ENCODE data around the gene LSM3. TPM values are rescaled to one million over a fixed set of nuclear protein-coding genes. Genes with fewer than 3 reads are reported as not detected.
"Not testable (repeated sequence)": the region's sequence is repeated elsewhere in the genome, so short reads cannot be mapped to it uniquely, and the experiment has no call there.

LSM3 gene
- polyA plus RNA-seq, 2 donors, result 5.3 to 10.8 TPM

DNA sequence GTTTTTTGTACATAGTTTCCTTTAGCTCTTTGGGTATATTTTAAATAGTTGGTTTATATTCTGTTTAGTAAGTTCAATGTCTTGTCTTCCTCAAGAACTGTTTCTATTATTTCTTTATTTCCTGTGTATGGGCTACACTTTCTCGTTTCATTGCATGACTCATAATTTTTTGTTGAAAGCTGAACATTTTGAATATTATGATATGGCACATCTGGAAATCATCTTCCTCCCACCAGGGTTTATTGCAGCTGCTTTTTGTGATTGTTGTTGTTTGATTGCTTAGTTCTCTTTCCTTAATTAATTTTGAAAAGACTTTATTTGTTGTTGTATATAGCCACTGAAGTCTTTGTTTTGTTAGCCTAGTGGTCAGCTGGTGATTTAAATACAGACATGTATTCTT is 43.8 kb downstream of the LSM3 start:
- 48 to 50% methylated on average over 1 of the region's 1 CpG for WGBS, 2 donors
- Histone ChIP-seq H3K4me3 (ENCODE audit: low read depth in 1 of 2, low read length in 2 of 2) (no peak overlapping the region), H3K4me1 (ENCODE audit: control insufficient read depth in 2 of 2, insufficient read depth in 2 of 2, low read length in 1 of 2) (no peaks in the 10 kb centered on the region), H3K27ac (ENCODE audit: low read depth in 2 of 2, low read length in 1 of 2) (no peak overlapping the region), H3K27me3 (ENCODE audit: control insufficient read depth in 1 of 2, insufficient read depth in 2 of 2, low read length in 2 of 2) (no peaks in the 10 kb centered on the region), H3K9me3 (ENCODE audit: control insufficient read depth in 2 of 2, insufficient read depth in 1 of 2, low read depth in 1 of 2, low read length in 1 of 2) (no peaks in the 10 kb centered on the region), H3K36me3 (ENCODE audit: control insufficient read depth in 2 of 2, insufficient read depth in 2 of 2, low read length in 1 of 2) (no peaks in the 10 kb centered on the region)

GRCh38 chr3:14222900-14223594 is 44.4 kb downstream of the LSM3 start:
- Histone ChIP-seq H3K4me1 (ENCODE audit: control insufficient read depth in 2 of 2, insufficient read depth in 2 of 2, low read length in 1 of 2) (no peaks in the 10 kb centered on the region), H3K27me3 (ENCODE audit: control insufficient read depth in 1 of 2, insufficient read depth in 2 of 2, low read length in 2 of 2) (no peaks in the 10 kb centered on the region), H3K27ac (ENCODE audit: low read depth in 2 of 2, low read length in 1 of 2) (no peak overlapping the region), H3K9me3 (ENCODE audit: control insufficient read depth in 2 of 2, insufficient read depth in 1 of 2, low read depth in 1 of 2, low read length in 1 of 2) (no peaks in the 10 kb centered on the region), H3K36me3 (ENCODE audit: control insufficient read depth in 2 of 2, insufficient read depth in 2 of 2, low read length in 1 of 2) (no peaks in the 10 kb centered on the region), H3K4me3 (ENCODE audit: low read depth in 1 of 2, low read length in 2 of 2) (no peak overlapping the region)
- WGBS, 2 donors, result 77 to 81% methylated on average over 3 of the region's 3 CpGs

DNA sequence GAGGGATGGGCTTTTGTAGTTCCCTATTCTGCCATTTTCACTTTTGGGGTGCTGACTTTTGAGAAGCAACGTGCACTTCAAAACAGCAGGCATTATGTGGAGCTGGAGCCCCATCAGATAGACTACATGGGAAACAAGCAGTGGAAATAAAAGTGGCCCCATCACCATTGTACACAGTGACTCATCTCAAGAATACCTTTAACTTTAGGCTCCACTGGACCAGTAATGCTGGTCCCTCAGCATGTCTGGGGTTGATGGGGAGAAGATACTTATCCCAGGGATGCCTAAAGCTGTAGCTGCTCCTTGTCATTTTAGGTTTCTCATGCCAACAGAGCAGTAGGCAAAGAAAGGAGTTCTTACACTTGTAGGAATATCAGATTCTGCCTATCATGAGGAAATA is 45.0 kb downstream of the LSM3 start:
- H3K27me3 ChIP-seq (ENCODE audit: control insufficient read depth in 1 of 2, insufficient read depth in 2 of 2, low read length in 2 of 2), result no peaks in the 10 kb centered on the region
- no peak overlapping the region for H3K27ac ChIP-seq (ENCODE audit: low read depth in 2 of 2, low read length in 1 of 2)
- no peaks in the 10 kb centered on the region for H3K4me1 ChIP-seq (ENCODE audit: control insufficient read depth in 2 of 2, insufficient read depth in 2 of 2, low read length in 1 of 2)
- no peak overlapping the region for H3K4me3 ChIP-seq (ENCODE audit: low read depth in 1 of 2, low read length in 2 of 2)
- H3K9me3 ChIP-seq (ENCODE audit: control insufficient read depth in 2 of 2, insufficient read depth in 1 of 2, low read depth in 1 of 2, low read length in 1 of 2), result no peaks in the 10 kb centered on the region
- no peaks in the 10 kb centered on the region for H3K36me3 ChIP-seq (ENCODE audit: control insufficient read depth in 2 of 2, insufficient read depth in 2 of 2, low read length in 1 of 2)
- 78 to 83% methylated on average over 1 of the region's 1 CpG for WGBS, 2 donors

GRCh38 chr3:14224895-14225294 is 46.3 kb downstream of the LSM3 start:
- no peak overlapping the region for H3K4me3 ChIP-seq (ENCODE audit: low read depth in 1 of 2, low read length in 2 of 2)
- WGBS, 2 donors, result 65 to 76% methylated on average over 6 of the region's 6 CpGs
- H3K27ac ChIP-seq (ENCODE audit: low read depth in 2 of 2, low read length in 1 of 2), result no peak overlapping the region

GRCh38 chr3:14225421-14225820 is 46.8 kb downstream of the LSM3 start:
- H3K36me3 ChIP-seq (ENCODE audit: control insufficient read depth in 2 of 2, insufficient read depth in 2 of 2, low read length in 1 of 2), result no peaks in the 10 kb centered on the region
- no peaks in the 10 kb centered on the region for H3K9me3 ChIP-seq (ENCODE audit: control insufficient read depth in 2 of 2, insufficient read depth in 1 of 2, low read depth in 1 of 2, low read length in 1 of 2)
- WGBS, 2 donors, result 63 to 80% methylated on average over 9 of the region's 9 CpGs
- H3K27ac ChIP-seq (ENCODE audit: low read depth in 2 of 2, low read length in 1 of 2), result no peak overlapping the region
- no peaks in the 10 kb centered on the region for H3K27me3 ChIP-seq (ENCODE audit: control insufficient read depth in 1 of 2, insufficient read depth in 2 of 2, low read length in 2 of 2)
- H3K4me3 ChIP-seq (ENCODE audit: low read depth in 1 of 2, low read length in 2 of 2), result no peak overlapping the region
- no peaks in the 10 kb centered on the region for H3K4me1 ChIP-seq (ENCODE audit: control insufficient read depth in 2 of 2, insufficient read depth in 2 of 2, low read length in 1 of 2)

More at GRCh38 chr3:14224895-14225294, 46.3 kb downstream of the LSM3 start:
- Histone ChIP-seq H3K27me3 (ENCODE audit: control insufficient read depth in 1 of 2, insufficient read depth in 2 of 2, low read length in 2 of 2) (no peaks in the 10 kb centered on the region), H3K9me3 (ENCODE audit: control insufficient read depth in 2 of 2, insufficient read depth in 1 of 2, low read depth in 1 of 2, low read length in 1 of 2) (no peaks in the 10 kb centered on the region), H3K36me3 (ENCODE audit: control insufficient read depth in 2 of 2, insufficient read depth in 2 of 2, low read length in 1 of 2) (no peaks in the 10 kb centered on the region), H3K4me1 (ENCODE audit: control insufficient read depth in 2 of 2, insufficient read depth in 2 of 2, low read length in 1 of 2) (no peaks in the 10 kb centered on the region)

GRCh38 chr3:14226351-14226750 is 47.7 kb downstream of the LSM3 start:
- not testable (repeated sequence) for H3K27ac ChIP-seq (ENCODE audit: low read depth in 2 of 2, low read length in 1 of 2); H3K36me3 ChIP-seq (ENCODE audit: control insufficient read depth in 2 of 2, insufficient read depth in 2 of 2, low read length in 1 of 2); H3K27me3 ChIP-seq (ENCODE audit: control insufficient read depth in 1 of 2, insufficient read depth in 2 of 2, low read length in 2 of 2); H3K4me1 ChIP-seq (ENCODE audit: control insufficient read depth in 2 of 2, insufficient read depth in 2 of 2, low read length in 1 of 2); H3K9me3 ChIP-seq (ENCODE audit: control insufficient read depth in 2 of 2, insufficient read depth in 1 of 2, low read depth in 1 of 2, low read length in 1 of 2); H3K4me3 ChIP-seq (ENCODE audit: low read depth in 1 of 2, low read length in 2 of 2)
- WGBS, 2 donors, result 60 to 74% methylated on average over 3 of the region's 3 CpGs

- Histone ChIP-seq H3K4me3 (ENCODE audit: low read depth in 1 of 2, low read length in 2 of 2) (no peak overlapping the region), H3K36me3 (ENCODE audit: control insufficient read depth in 2 of 2, insufficient read depth in 2 of 2, low read length in 1 of 2) (no peaks in the 10 kb centered on the region), H3K9me3 (ENCODE audit: control insufficient read depth in 2 of 2, insufficient read depth in 1 of 2, low read depth in 1 of 2, low read length in 1 of 2) (no peaks in the 10 kb centered on the region), H3K27me3 (ENCODE audit: control insufficient read depth in 1 of 2, insufficient read depth in 2 of 2, low read length in 2 of 2) (no peaks in the 10 kb centered on the region), H3K27ac (ENCODE audit: low read depth in 2 of 2, low read length in 1 of 2) (no peak overlapping the region), H3K4me1 (ENCODE audit: control insufficient read depth in 2 of 2, insufficient read depth in 2 of 2, low read length in 1 of 2) (peaks cover 0 to 4% of the 10 kb centered on the region in 2 donors)
- 0 to 75% methylated on average over 1 of the region's 1 CpG for WGBS, 2 donors
Observed at GRCh38 chr3:14227856-14228255, 49.2 kb downstream of the LSM3 start.

DNA sequence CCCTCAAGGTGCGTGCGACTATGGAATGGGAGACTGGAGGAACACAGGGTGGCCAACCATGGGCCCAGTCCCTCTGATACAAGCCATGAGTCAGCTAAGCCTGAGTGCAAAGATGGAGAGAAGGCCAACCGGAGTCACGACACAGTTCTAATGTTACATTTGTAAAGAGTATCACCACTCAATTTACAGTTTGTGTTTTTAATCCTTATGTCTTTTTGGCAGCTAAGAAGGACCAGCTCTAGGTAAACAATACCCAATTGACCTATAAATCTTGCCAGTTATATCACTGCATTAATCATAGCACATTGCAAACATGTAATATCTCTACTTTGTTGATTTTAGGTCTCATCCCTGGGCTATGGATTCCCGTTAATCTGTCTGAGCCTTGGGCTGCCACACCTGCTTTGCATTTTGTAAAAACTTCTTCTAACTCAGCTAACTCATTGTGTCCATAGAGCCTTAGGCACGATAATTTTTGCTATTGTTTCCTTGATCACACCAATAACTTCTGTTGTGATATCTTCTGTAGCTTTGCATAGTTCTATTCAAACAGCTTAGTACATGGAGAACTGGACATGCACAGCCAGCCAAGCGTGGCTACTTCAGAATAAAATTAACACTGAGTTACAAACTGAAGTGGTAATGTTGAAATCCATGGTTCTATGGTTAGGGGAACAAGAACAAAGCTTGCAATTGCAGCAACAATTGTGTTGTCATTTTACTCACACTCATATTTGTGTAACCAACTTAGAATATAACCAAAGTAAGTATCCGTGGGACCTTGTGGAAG is 50.3 kb downstream of the LSM3 start:
- Histone ChIP-seq H3K4me3 (ENCODE audit: low read depth in 1 of 2, low read length in 2 of 2) (no peak overlapping the region), H3K27ac (ENCODE audit: low read depth in 2 of 2, low read length in 1 of 2) (no peak overlapping the region), H3K36me3 (ENCODE audit: control insufficient read depth in 2 of 2, insufficient read depth in 2 of 2, low read length in 1 of 2) (no peaks in the 10 kb centered on the region), H3K27me3 (ENCODE audit: control insufficient read depth in 1 of 2, insufficient read depth in 2 of 2, low read length in 2 of 2) (no peaks in the 10 kb centered on the region), H3K9me3 (ENCODE audit: control insufficient read depth in 2 of 2, insufficient read depth in 1 of 2, low read depth in 1 of 2, low read length in 1 of 2) (no peaks in the 10 kb centered on the region), H3K4me1 (ENCODE audit: control insufficient read depth in 2 of 2, insufficient read depth in 2 of 2, low read length in 1 of 2) (peaks cover 0 to 4% of the 10 kb centered on the region in 2 donors)
- WGBS, 2 donors, result 64 to 68% methylated on average over 8 of the region's 8 CpGs

DNA sequence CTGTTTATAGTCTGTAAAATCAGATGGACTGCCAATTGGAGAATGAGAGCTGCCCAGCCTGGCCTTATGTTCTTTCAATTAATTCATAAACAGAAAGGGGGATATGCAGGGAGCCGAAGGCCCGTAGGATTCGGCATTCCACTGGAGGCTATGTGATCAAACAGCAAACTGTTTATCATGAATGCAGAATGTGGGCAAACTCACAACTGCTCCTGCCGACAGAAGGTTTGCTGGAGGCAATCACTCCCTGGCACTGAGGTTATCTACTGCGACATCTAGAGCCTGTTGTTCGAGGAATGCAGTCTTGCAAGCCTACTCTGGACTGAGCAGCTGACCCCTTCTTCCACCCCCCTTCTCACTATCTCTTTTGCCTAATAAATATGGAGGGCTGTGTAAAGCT is 51.1 kb downstream of the LSM3 start:
- H3K9me3 ChIP-seq (ENCODE audit: control insufficient read depth in 2 of 2, insufficient read depth in 1 of 2, low read depth in 1 of 2, low read length in 1 of 2); H3K27ac ChIP-seq (ENCODE audit: low read depth in 2 of 2, low read length in 1 of 2); H3K4me3 ChIP-seq (ENCODE audit: low read depth in 1 of 2, low read length in 2 of 2); H3K4me1 ChIP-seq (ENCODE audit: control insufficient read depth in 2 of 2, insufficient read depth in 2 of 2, low read length in 1 of 2); H3K36me3 ChIP-seq (ENCODE audit: control insufficient read depth in 2 of 2, insufficient read depth in 2 of 2, low read length in 1 of 2); H3K27me3 ChIP-seq (ENCODE audit: control insufficient read depth in 1 of 2, insufficient read depth in 2 of 2, low read length in 2 of 2): not testable (repeated sequence)
- 65 to 67% methylated on average over 6 of the region's 6 CpGs for WGBS, 2 donors

- peaks cover 4 to 8% of the 10 kb centered on the region in 2 donors for H3K4me1 ChIP-seq (ENCODE audit: control insufficient read depth in 2 of 2, insufficient read depth in 2 of 2, low read length in 1 of 2)
- 89 to 94% methylated on average over 5 of the region's 5 CpGs for WGBS, 2 donors
Observed at GRCh38 chr3:14230729-14231128, 52.1 kb downstream of the LSM3 start.

More at GRCh38 chr3:14230729-14231128, 52.1 kb downstream of the LSM3 start:
- Histone ChIP-seq H3K27me3 (ENCODE audit: control insufficient read depth in 1 of 2, insufficient read depth in 2 of 2, low read length in 2 of 2) (no peaks in the 10 kb centered on the region), H3K36me3 (ENCODE audit: control insufficient read depth in 2 of 2, insufficient read depth in 2 of 2, low read length in 1 of 2) (no peaks in the 10 kb centered on the region), H3K9me3 (ENCODE audit: control insufficient read depth in 2 of 2, insufficient read depth in 1 of 2, low read depth in 1 of 2, low read length in 1 of 2) (no peaks in the 10 kb centered on the region), H3K4me3 (ENCODE audit: low read depth in 1 of 2, low read length in 2 of 2) (no peak overlapping the region), H3K27ac (ENCODE audit: low read depth in 2 of 2, low read length in 1 of 2) (no peak overlapping the region)

Data from esophagus (tissue), 2 donors.